Measurements from ENCODE around the gene ASPG. TPM values are rescaled to one million over a fixed set of nuclear protein-coding genes. Genes with fewer than 3 reads are reported as not detected.

ASPG gene
- total RNA-seq, 1 donor: not detected

DNA sequence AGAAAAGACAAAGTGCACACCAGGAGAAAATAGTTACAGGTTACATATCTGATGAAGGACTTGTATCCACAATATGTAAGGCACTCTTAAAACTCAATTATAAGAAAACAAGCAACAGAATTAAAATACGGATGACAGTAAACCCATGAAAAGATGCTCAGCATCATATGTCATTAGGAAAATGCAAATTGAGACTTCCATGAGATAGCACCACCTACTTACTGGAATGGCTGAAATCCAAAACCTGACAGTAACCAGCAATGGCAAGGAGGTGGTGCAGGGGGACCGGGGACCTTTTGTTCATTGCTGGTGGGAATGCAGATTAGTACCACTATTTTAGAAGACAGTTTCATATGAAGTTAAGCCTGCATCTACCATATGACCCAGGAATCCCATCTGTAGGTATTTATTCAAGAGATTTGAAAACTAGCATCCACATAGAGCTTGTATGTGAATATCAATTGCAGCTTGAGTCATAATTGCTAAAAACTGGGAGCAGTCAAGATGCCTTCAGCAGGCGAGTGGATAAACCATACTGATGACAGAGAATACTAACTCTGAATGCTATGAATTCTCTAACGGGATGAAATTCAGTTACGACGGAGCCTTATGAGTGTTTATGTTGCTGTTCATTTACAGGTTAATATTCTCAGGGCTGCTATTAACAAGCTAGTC is 43.9 kb upstream of the ASPG start:
- H3K4me3 ChIP-seq (ENCODE audit: low read depth, low read length): no peak overlapping the region
- no peak for DNase-seq (ENCODE audit: low read depth)
- no peak for TF ChIP-seq CTCF (IDR thresholded peaks at IDR 0.05; ENCODE audit: insufficient read depth, low read length)

DNA sequence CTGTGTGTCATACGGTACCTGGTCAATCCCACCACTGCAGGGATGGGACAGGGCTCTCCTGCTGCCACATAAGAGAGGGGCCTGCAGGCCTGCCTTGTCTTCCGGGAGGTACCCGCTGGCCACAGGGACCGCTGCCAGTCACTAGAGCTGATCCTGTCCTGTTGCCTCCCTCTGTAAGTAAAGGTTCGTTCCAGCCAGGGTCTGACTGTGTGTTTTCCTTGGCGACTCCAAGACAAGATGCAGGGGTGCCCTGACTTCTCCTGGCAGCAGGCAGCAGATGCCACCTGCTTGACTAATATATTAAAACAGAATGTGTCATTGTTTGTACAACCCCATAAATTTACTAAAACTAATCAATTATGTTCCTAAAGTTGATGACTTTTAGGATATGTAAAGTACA is 41.5 kb upstream of the ASPG start:
- no peak for DNase-seq (ENCODE audit: low read depth)
- no peak overlapping the region for H3K4me3 ChIP-seq (ENCODE audit: low read depth, low read length)
- TF ChIP-seq CTCF (IDR thresholded peaks at IDR 0.05; ENCODE audit: insufficient read depth, low read length): no peak

DNA sequence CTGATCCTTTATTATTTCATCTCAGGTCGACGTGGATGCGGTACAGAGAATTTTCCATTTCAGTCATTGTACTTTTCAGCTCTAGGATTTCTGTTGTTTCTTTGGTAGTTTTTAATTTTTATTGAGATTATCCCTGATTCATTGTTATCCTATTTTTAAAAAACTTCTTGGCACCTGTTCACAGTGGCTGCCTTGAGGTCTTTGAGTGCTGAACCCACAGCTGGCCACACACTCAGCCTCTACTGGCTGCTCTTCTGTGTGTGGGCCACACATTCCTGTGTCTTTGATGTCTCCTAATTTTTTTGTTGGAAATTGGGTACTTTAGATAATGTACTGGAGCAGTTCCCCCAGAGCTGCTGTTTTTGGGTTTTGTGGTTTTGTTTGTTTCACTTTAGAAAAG is 37.7 kb upstream of the ASPG start:
- no peak for TF ChIP-seq CTCF (IDR thresholded peaks at IDR 0.05; ENCODE audit: insufficient read depth, low read length)
- H3K4me3 ChIP-seq (ENCODE audit: low read depth, low read length): no peak overlapping the region
- DNase-seq (ENCODE audit: low read depth): no peak

GRCh38 chr14:104048758-104049507 is 36.6 kb upstream of the ASPG start:
- H3K4me3 ChIP-seq (ENCODE audit: low read depth, low read length): no peak overlapping the region
- TF ChIP-seq CTCF (IDR thresholded peaks at IDR 0.05; ENCODE audit: insufficient read depth, low read length): no peak
- no peak for DNase-seq (ENCODE audit: low read depth)

GRCh38 chr14:104049576-104050240 is 35.8 kb upstream of the ASPG start:
- no peak for TF ChIP-seq CTCF (IDR thresholded peaks at IDR 0.05; ENCODE audit: insufficient read depth, low read length)
- no peak overlapping the region for H3K4me3 ChIP-seq (ENCODE audit: low read depth, low read length)
- no peak for DNase-seq (ENCODE audit: low read depth)

GRCh38 chr14:104051092-104051813 is 34.2 kb upstream of the ASPG start:
- no peak for DNase-seq (ENCODE audit: low read depth)
- no peak for TF ChIP-seq CTCF (IDR thresholded peaks at IDR 0.05; ENCODE audit: insufficient read depth, low read length)
- H3K4me3 ChIP-seq (ENCODE audit: low read depth, low read length): no peak overlapping the region
